ENCODE measurements around the gene TMEM131.
"Not testable (repeated sequence)": the region's sequence is repeated elsewhere in the genome, so short reads cannot be mapped to it uniquely, and the experiment has no call there.

The TMEM131 gene

DNA sequence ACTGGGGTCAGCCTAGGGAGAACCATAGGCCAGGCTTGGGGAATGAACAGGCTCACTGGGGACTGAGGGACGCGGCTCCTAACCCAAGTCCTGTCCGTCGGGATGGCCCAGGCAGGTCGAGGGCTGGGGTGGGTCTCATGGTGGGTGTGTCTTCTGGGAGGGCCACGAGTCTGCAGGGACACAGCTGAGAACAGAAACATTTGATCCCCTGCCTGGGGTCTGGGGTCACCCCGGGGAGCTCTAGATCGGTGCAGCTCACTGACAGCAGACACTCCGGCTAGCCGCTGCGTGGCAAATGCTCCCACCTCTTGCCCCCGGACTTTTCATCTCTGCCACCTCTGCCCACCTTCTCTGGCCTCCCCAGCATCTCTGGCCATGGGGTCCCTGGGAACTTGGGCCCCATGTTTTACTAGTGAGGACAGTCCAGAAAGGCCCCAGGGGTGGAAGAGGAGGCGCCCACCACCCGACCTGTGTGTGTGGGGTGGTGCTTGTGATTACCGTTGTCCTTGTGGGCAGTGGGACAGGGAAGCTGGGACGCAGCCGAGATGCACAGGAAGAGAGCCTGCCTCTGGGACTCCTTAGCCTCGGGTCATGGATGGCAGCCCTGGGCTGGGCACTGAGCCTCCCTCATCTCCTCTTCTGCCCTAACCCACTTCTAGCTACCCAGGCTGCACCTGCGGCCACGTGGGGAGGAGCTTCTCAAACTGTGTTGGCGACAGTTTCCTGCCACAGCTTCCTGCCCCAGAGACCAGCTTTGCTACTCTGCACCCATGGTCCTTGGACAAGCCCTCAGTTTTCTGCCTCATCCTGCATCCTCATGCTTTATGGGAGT lies 277.5 kb downstream of the TMEM131 start:
- DNase-seq, result no peak

DNA sequence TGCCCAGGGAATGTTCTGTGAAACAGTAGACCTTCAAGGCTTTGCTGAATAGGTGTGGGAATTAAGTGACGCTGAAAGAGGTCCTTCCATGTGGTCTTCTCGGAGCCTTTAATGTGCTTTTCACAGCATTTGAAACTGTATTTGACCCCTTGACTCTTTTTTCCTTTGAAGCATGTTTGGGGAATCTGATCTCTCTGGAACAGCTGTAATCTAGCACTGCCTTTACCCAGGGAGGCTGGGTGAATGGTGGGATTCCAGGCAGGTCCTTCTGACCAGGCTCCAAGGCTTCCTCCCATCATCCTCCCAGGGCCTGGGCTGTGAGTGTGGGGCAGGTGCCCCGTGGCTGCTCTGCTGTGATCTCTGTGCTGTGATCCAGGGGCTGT lies 278.1 kb downstream of the TMEM131 start:
- no peak for DNase-seq

DNA sequence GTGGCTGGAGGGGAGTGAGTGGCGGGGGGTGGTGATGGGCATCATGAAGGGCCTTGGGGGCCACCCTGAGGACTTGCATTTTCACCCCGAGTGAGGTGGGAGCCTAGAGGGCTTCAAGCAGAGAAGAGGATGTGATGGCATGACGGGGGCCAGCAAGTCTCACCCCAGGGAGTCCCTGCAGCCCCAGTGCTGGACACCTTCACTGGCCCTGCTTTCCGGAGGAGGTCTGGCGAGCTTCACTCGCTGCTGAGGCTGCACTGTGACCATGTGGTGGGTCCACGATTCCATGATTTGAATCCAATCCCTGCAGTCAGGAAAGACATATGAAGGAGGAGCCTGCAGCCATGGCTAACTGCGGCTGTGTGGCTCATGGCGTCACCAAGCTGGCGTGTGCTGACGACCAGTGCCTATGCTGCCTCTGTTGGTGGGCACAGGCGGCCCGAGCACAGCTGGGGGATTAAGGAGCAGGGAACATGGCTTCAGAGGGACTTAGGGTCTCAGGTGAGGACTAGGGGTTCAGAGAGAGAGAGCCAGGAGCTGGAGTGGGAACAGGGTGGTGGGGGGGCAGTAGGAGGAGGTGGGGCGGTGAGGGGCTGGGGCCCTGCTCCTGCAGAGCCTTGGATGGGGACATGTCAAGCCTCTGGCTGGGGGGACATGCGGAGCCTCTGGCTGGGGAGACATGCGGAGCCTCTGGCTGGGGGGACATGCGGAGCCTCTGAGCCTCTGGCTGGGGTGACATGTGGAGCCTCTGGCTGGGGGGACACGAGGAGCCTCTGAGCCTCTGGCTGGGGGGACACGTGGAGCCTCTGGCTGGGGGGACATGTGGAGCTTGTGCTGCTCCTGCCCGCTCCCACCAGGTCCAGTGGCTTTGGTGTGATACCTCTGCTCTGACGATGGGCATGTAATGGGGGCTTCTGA lies 278.8 kb downstream of the TMEM131 start:
- DNase-seq, result no peak

DNA sequence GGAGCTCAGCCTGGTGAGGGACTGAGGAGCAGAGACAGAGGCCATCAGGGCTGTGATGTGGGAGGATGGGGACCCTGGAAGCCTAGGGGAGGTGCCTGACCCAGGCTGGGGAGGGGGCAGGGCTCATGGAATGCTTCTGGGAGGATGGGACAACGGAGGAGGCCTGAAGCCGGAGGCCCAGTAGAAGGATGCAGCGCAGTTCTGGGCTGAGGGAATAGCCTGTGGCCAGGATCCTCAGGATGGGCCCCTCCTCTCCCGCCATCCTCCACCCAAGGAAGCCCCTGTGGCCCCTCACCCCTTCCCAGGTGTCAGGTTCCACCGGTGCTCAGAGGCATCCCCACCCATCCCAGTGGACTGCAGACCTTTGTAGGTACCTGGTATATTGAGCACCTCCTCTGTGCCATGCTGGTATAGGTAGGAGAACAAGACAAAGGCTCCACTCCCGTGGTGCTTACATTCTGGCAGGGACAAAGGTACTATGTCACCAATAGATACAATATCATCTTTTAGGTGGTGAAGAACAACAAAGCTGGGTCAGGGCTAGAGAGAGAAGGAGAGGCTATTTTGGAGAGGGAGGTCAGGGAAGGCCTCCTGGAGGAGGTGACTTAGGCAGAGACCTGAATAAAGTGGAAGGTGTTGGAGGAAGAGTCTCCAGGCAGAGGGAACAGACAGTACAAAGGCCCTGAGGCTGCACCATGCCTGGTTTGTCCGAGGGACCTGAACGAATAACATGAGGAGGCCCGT lies 279.6 kb downstream of the TMEM131 start:
- DNase-seq, result no peak

DNA sequence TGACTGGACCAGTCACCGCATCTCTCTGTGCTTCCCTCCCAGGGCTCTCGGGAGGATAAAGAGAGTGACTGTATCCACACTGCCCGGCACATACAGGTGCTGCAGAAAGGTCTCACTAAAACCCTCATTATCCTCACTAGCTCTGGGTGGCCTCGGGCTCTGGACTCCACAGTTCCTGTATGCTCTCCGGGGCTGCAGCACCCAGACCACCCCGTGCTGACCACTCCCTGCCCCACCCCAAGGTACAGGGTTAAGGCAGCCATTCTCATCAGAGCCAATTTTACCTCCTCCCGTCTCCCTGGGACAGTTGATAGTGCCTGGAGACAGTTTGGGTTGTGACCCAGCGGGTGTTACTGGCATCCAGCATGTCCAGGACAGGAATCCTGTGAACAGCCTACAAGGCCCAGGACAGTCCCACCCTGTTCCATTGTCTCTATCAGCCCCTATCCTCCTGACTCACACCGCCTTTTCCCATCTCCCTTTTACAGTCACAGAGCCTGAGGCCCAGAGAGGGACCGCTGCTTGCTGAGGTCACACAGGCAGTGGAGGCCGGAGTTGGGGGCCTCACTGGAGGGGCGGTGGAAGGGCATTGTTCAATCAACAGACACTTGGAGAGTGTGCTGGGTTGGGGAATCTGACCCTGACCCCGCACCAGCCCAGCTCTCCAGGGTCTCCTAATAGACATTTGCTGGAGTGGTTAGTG lies 280.6 kb downstream of the TMEM131 start:
- no peak for DNase-seq

DNA sequence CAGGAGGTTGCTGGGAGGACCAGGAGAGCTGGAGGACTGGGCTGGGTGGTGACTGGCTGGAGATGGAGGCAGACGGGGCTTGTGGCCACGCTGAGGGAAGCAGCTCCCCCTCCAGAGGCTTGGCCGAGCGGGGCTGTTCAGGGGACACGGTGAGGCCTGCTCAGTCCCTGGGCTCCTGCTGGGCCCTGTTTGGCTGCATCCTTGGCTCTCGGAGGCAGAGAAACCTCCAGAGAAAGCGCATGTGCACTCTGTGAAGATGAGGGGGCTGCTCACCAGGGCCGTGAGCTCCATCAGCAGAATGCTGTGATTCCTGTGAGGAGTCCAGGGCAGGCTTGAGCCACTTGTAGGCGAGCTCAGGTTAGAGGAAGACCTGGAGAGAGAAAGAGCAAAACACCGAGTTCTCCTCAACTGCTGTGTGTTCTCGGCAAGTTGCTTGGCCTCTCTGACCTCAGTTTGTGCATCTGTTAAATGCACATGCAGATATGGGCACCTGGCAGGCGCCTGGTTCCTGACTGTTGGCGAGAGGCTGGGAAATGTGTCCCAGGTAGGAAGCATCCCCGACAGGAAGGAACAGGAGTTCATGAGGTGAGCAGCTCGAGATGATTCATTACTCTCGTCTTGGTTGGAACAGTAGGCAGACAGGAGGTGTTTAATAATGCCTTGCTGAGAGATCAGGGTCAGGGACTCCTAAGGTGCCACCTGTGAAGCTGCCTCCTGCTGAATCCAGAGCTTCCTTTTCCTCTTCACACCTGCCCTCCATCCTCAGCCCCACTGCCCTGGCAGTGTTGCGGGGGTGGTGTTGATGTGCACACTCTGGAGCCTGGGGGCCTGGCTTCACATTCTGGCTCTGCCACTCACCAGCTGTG lies 281.4 kb downstream of the TMEM131 start:
- DNase-seq, result no peak

DNA sequence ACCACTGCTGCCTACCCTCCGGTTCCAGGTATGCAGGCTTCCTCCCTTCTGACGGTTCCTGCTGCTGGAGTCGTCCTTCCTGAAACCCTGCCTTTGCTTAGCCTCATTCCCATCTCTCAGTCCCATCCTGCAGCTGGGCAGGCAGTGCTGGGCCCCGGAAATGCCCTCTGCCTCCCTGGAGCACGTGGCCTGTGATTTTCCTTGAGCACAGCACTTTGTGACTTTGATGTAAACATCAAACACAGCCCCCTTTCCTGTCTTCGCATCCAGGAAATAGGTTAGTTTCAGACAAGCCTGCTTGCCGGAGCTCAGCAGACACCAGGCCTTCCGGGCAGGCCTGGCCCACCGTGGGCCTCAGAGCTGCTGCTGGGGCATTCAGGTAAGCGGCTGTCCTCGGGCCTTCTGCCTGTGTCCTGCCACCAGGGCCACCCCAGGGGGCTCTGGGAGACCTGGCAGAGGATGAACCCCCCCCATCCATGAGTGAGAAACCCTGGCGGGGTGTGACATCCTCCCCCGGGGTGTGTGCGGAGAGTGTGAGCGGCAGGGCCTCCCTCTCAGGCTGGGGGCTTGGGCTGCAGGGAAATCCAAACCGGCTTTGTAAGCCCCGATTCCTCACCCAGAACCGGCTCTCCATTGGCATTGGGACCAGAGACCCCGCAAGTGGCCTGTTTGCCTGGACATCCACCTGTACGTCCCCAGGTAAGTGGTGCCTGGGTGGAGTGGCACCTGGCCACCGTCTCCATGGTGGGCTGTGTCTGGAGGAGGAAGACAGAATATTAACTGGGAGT lies 282.3 kb downstream of the TMEM131 start, which contains the start of gene ZAP70:
Gene ZAP70, plus strand, starts transcription at position 281 of the 788 bp plus-strand sequence. CDS start 10,461 bp downstream, outside the sequence.
- no peak for DNase-seq

DNA sequence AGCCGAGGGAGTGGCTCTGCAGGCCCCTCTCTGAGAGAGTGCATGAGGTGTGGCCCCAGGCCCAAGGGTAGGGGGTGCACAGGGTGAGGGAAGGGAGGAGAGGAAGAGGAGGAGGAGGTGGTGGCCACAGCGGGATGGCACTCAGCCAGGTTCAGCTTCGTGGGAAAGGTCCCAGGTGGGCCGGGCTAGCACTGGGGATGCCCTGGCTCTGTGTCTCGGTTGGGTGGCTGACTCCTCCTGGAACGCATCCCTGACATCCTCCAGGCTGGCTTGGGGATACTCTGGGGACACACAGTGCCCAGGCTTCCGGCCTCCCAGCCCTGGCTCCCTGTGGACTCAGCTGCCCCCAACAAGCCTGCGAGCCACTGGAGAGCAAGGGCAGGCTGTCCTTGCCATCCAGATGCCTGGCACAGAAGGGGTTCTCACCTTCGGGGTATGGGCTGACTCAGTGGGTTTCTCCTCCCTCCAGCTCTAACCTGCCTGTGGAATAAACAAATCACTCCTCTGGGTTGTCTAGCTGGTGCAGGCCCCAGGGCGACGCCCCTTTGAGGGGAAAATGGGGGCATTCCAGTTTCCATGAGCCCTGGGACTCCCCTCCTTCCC lies 283.0 kb downstream of the TMEM131 start:
- no peak for DNase-seq

DNA sequence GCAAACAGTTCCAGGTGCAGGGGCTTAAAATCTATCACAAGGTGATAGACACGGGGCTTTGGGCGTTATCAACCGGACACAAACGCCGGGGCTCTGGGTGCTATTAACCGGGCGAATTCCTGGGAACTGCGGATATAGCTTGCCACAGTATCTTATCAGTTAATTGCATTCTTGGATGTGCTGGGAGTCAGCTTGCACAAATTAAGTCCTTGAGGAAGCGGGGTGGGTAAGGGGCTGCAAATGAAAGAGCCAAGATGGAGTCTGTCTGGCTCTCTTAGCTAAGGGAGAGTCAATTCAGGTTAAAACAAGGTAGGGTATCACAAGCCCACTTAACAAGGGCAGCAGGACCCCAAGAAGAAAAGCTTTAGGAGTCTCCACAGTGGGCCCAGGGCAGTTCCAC lies 283.6 kb downstream of the TMEM131 start:
- DNase-seq, result not testable (repeated sequence)

DNA sequence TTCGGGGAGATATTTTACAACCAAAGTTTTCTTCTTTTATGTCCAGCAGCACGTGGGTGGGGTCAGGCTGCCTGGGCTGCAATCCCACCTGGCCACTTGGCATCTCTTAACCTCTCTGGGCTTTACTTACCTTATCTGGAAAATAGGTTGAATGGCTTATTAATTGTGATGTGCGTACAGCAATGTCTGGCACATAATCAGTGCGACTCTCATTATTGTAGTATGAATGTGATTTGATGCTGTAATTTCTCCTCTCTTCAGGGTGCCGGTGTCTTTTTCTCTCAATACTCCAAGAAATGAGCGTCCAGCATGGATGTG lies 284.4 kb downstream of the TMEM131 start:
- no peak for DNase-seq

DNA sequence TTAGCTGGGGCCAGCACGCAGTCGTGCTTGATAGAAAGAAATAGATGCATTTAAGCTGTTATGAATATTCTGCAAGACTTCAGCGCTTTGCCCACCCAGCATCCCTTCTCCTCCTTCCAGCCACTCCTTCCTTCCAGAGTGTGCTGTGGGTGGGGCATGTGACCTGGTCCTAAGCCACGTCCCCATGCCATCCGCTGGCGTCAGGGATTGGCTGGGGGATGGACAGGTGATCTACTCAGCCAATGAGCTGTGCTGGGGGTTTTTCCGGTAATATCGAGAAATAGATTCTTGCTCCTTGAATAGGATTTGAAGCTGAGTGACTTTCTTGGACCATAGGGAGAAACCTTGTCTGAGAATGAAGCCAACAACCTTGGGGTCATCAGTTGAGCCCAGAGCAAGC lies 287.1 kb downstream of the TMEM131 start:
- DNase-seq, result no peak

DNA sequence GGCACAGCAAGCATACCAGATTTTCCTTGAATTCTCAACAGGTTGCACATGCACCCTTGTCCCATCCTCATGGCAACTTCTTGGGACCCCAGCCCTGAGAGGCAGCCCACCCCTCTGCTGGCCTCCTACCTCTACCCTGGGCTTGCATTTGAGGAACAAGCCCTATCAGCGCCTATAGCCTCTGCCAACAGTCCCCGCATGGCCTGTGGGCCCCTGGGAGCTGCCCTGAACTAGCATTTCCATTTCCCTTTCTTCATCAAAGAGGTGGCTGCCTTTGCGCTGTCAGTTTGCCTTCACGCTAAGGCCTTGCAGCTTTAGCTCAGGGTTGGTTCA lies 287.7 kb downstream of the TMEM131 start:
- DNase-seq, result no peak

DNA sequence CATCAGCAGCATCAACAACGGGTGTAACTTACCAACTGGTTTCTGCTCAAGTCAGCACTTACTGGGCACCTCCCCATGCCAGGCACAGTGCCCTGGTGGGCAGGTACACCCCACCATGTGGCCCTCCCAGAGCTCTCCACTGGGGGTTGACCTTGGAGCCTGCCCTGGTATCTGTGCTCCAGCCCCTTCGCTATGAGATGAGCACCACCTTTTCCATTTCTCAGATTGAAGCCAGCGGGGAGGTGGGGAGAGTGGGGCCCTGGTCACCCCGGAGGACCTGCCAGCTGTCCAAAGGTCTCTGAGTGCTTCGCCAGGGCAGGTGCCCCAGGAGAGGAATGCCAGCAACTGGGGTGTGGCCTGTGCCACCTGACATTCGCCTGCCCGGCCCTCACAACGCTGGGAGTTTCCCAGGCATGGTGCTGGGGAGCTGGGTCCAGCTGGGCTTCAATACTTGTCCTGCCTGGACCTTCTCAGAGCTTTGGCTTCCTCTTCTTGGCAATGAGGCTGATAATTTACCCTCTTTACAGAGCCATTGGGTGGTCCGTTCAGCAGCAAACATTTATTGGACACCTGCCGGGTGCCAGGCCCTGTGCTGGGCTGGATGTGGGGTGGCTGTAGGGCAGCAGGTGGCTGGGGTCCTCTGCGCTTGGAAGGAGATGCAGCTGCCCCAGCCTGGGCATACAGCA lies 288.2 kb downstream of the TMEM131 start:
- DNase-seq, result no peak

DNA sequence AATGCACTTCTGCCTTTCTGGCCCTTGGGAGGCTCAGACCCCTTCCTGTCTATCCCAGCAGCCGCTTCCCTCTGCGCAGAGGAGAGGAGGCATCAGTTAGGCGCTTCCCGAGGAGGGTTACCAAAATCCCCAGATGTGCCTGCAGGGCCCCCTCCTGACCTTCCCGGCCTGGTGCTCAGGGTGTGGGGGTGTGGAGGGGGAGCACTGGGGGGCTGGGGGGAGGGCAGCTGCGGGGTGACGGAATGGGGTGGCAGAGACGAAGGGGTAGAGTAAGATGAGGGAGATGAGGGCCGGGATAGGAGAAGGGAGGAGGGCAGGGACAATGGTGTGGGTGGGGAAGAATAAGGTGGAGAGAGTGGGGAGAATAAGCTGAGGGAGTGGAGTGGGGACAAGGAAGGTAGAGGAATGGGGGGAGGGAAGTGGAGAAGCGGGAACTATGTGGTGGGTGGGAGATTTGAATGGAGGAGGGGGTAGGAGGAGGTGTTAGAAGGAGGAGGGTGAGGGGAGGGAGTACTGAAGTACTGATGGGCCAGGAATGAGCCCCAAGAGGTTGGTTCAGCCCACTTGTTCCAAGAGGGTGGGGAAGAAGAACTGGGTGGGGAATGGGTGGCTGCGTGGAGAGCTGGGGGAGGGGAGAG lies 288.9 kb downstream of the TMEM131 start:
- DNase-seq, result no peak

Measured in NCI-H1092 (cell line).